SH-SY5Y (cell line): ENCODE measurements around the gene PCYT1A.

Experiments
- GATA2 ChIP-seq: IDR thresholded peaks from 2 replicates; pipeline ENCODE4 v1.6.1; 2011; ENCODE audit warnings: mild to moderate bottlenecking, low read depth, low read length
- GATA3 ChIP-seq: IDR thresholded peaks from 2 replicates; pipeline ENCODE4 v1.6.1; 2011; ENCODE audit warnings: low read depth, mild to moderate bottlenecking, low read length, moderate library complexity

DNA sequence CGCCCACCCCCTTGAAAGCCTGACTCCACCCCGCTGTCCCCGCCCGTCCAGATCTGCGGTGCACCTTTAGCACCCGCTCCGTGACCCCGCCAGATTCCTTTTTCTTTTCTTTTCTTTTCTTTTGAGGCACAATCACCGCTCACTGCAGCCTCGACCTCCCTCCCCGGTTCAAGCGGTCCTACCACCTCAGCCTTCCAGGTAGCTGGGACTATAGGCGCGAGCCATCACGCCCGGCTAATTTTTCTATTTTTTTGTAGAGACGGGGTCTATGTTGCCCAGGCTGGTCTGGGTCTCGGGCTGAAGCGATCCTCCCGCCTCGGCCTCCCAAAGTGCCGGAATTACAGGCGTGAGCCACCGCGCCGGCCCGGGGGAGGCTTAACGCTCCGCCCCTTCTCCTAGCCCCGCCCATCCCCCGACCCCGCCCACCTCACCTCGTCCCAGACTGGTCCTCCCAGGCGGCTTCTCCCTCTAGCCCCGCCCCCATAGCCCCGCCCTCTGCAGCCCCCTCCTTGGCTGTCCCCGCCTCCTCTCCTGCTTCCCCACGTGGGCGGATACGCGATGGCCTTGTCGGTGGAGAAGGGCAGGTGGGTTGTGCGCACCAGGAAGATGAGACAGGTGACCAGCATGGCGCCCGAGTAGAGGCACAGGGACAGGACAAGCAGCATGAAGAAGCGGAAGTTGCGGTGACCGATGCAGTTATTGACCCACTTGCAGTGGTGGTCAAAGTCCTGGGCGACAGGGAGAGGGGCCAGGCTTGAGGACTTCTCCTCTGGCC lies 79.5 kb downstream of the PCYT1A start:
- TF ChIP-seq GATA3 (no peak), GATA2 (no peak)
